GM12873 (cell line): Measurements from ENCODE around the gene ADGRD1.

ENCODE experiments used
- CTCF ChIP-seq: IDR thresholded peaks from 2 replicates; pipeline ENCODE4 v1.5.1; 2012; ENCODE audit warnings: low read depth, mild to moderate bottlenecking, moderate library complexity, low read length, control low read depth; ENCODE audit not compliant: insufficient read depth; ENCODE audit errors: missing control alignments

The ADGRD1 gene

DNA sequence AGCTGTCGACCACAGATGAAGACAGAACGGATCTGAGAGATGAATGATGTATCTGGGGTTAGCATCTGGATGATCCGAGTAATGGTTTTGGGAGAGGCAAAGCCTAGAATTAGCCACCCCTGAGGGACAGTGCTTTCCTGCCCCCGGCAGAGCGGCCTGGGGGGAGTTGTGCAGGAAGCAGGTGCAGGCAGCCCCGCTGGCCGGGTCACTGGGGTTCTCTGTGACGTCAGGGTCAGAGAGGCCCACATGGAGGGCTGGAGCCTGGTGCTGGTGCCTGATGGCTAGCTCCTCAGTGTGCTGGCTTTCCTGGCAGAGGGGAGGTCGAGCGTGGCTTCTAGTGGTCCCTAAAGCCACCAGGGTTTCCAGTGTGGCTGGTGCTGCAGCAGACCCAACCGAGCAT is 70.3 kb downstream of the ADGRD1 start:
- TF ChIP-seq CTCF = no peak

DNA sequence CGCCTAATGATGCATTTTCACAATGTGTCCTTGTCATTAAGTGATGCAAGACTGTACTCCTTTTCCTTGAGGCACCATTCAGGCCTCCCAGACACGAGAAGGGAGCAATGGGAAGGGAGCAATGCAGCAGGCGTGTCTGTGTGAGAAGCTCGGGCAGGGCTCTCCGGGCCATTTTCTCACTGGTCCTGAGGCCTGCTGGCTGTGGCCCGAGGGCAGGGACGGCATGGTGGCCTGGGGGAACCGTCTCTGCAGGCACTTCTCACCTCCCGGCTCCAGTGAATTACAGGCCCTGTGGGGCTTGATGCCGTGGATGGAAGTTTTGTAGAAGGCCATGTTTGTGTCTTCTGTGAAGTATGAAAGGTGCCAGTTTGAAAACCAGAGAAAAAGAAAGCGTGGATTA is 71.0 kb downstream of the ADGRD1 start:
- no peak for TF ChIP-seq CTCF

GRCh38 chr12:131025234-131025633 is 71.5 kb downstream of the ADGRD1 start:
- no peak for TF ChIP-seq CTCF

DNA sequence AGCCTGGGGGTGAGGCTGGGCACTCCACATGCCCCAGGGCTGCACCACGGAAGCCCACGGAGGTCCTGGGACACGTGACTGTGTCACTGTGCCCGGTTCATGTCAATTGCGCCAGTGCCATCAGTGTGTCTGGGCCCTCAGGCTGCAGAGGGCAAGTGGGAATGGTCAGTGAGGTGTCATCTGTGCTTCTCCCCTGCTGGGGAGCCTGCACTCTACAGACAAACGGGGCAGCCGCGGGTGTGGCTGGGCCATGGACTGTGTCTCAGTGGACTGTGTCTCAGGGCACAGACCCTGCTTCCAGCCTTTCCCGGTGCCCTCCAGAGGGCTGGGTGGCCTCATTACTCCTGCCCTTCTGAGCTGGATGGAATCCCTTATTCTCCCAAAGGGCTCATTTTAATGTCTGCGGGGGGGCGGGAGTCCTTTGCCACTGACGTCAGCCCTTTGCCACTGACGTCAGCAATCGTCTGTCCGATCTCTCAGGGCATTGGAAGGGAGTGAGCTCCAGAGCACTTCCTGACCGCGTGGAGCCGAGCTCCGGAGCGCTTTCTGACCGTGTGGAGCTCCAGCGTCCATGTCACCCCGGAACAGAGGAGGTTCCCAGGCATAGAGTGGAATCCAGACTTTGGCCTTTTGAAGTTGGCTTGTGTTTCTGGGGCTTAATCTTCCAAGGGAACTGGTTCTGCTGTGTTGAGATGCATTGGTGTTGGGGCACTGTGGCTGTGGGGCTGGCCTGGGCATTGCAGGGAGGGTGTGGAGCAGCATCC is 72.4 kb downstream of the ADGRD1 start:
- no peak for TF ChIP-seq CTCF

GRCh38 chr12:131026754-131027153 is 73.0 kb downstream of the ADGRD1 start:
- TF ChIP-seq CTCF = no peak

- no peak for TF ChIP-seq CTCF
Measured at GRCh38 chr12:131027264-131027663, 73.6 kb downstream of the ADGRD1 start.

DNA sequence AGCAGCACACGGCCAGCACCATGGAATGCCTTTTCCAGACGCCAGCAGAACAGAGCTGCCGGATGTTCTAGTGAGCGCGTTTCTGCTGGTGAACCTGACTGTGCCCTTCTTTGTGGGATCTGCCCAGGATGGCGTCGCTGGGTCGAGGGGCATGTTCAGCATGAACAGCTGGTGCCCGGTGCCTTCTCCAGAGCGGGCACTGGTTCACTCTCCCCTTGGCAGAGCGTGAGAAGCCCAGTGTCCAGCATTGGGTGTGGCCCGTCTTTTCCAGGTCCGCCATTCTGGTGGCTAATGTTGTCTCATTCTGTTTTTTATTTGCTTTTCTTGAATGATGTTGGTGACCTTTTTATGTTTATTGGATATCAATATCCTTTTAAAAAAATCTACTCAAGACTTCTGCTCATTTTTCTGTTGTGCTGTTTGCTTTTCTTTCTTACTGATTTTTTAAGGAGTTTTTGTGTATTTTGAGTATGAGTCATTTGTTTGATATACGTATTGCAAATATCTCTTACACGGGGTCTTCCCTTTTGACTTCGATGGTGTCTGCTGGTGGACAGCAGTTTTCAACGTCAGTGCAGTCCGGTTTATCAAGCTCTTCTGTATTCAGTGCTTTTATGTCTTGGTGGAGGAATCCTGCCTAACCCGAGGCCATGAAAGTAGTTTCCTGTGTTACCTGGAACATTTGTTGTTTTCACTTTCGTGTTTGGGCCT is 74.3 kb downstream of the ADGRD1 start:
- no peak for TF ChIP-seq CTCF
